Calu3 (cell line): ENCODE data around the gene TPRG1. TPM values are rescaled to one million over a fixed set of nuclear protein-coding genes. Genes with fewer than 3 reads are reported as not detected.

ENCODE experiments used
- BruUV-seq: library from RNA; stranded (reverse); fragments of 400-500 nt; replicated peaks from 2 replicates; lab custom pipeline; 2021; lab: Mats Ljungman, UMichigan
- CTCF ChIA-PET: fragments of 300-600 bp; sonication (Branson Sonifier 250); formaldehyde crosslinking; loops from one replicate; lab custom pipeline; 2022; ENCODE audit warnings: antibody characterized with exemption; lab: Charles Lee
- DNase-seq: peaks from one replicate; pipeline ENCODE4 v3.0.0; 2022
- H3K27ac Mint-ChIP-seq: one replicate; pipeline ENCODE4 v1.8.0; 2022; ENCODE audit warnings: mixed read lengths; ENCODE audit not compliant: unreplicated experiment
- H3K27me3 Mint-ChIP-seq: one replicate; pipeline ENCODE4 v1.8.0; 2022; ENCODE audit warnings: mixed read lengths; ENCODE audit not compliant: unreplicated experiment
- H3K36me3 Mint-ChIP-seq: one replicate; pipeline ENCODE4 v1.8.0; 2022; ENCODE audit warnings: mild to moderate bottlenecking, moderate library complexity, mixed read lengths; ENCODE audit not compliant: insufficient read depth, unreplicated experiment
- H3K4me1 Mint-ChIP-seq: one replicate; pipeline ENCODE4 v1.8.0; 2022; ENCODE audit warnings: mild to moderate bottlenecking, low read depth, mixed read lengths; ENCODE audit not compliant: unreplicated experiment
- H3K4me3 Mint-ChIP-seq: one replicate; pipeline ENCODE4 v1.8.0; 2022; ENCODE audit warnings: mild to moderate bottlenecking, low read depth, moderate library complexity, mixed read lengths; ENCODE audit not compliant: unreplicated experiment
- H3K9me3 Mint-ChIP-seq: one replicate; pipeline ENCODE4 v1.8.0; 2022; ENCODE audit warnings: low read depth, mixed read lengths; ENCODE audit not compliant: unreplicated experiment
- intact Hi-C: fragments of 100-400 bp; cut with micrococcal nuclease; formaldehyde crosslinking; loops from one replicate; pipeline ENCODE4 v1.10.0; 2022; ENCODE audit not compliant: unreplicated experiment
- total RNA-seq: library from RNA; stranded (reverse); gene quantifications from 2 replicates; pipeline ENCODE4 v1.2.3, GENCODE V29; 2022
- TF ChIP-seq, protein P1 (sequence below): fragments of 200-600 bp; IDR thresholded peaks from one replicate; pipeline ENCODE4 v1.8.0; 2022; ENCODE audit warnings: antibody characterized with exemption; ENCODE audit not compliant: unreplicated experiment

Gene TPRG1
- total RNA-seq, 1 experiment from 2014 or later: 1.2 TPM

DNA sequence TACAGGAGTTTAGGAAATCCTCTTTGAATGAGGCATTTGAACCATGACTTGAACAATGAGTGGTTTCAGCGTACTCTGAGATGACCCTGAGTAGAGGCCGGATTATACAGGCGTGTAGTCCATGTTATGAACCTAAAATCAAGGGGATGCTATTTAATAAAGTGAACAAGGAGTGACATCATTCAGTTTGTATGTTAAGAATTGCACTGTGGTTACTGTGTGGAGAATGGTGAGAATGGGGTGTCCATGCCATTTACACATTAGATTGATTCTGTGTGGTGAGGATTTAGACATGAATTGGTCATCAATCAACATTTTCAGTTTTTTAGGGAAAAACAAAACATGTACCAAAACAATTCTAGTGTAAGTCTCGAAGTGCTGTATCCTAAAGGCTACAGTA lies 65.8 kb downstream of the TPRG1 start:
- Mint-ChIP-seq H3K9me3 (peaks cover 2% of the 10 kb centered on the region), H3K4me1 (peaks cover 11% of the 10 kb centered on the region), H3K27me3 (no peaks in the 10 kb centered on the region), H3K27ac (no peak overlapping the region), H3K36me3 (no peaks in the 10 kb centered on the region), H3K4me3 (no peak overlapping the region)
- CTCF ChIA-PET: no interaction called here
- no TSS peak for BruUV-seq
- no peak for DNase-seq
- intact Hi-C loops: no loop called here
- TF ChIP-seq, protein P1, sequence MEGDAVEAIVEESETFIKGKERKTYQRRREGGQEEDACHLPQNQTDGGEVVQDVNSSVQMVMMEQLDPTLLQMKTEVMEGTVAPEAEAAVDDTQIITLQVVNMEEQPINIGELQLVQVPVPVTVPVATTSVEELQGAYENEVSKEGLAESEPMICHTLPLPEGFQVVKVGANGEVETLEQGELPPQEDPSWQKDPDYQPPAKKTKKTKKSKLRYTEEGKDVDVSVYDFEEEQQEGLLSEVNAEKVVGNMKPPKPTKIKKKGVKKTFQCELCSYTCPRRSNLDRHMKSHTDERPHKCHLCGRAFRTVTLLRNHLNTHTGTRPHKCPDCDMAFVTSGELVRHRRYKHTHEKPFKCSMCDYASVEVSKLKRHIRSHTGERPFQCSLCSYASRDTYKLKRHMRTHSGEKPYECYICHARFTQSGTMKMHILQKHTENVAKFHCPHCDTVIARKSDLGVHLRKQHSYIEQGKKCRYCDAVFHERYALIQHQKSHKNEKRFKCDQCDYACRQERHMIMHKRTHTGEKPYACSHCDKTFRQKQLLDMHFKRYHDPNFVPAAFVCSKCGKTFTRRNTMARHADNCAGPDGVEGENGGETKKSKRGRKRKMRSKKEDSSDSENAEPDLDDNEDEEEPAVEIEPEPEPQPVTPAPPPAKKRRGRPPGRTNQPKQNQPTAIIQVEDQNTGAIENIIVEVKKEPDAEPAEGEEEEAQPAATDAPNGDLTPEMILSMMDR: no peak

DNA sequence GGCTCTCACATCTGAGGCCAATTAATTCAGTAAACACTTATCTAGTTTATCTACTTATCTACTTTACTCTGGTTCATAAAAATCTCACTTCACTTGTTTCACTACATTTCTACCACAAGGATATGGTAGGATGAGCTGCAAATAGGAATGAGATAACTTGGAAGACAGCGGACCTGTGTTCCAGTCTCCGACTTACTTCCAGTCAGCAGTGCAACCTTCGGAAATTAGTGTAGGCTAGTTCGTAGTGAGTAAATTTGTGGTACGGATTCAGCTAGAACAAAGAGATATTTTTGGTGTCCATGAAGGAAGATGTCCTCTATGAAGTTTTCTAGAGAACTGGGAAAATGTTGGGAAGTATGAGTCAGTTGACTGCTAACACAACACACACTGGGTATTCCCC lies 66.3 kb downstream of the TPRG1 start:
- no peak for DNase-seq
- no peaks in the 10 kb centered on the region for H3K36me3 Mint-ChIP-seq
- TF ChIP-seq, protein P1: no peak
- peaks cover 5% of the 10 kb centered on the region for H3K4me1 Mint-ChIP-seq
- no peak overlapping the region for H3K4me3 Mint-ChIP-seq
- CTCF ChIA-PET: no interaction called here
- BruUV-seq: no TSS peak
- H3K27me3 Mint-ChIP-seq: no peaks in the 10 kb centered on the region
- intact Hi-C loops: no loop called here
- H3K27ac Mint-ChIP-seq: no peak overlapping the region
- peaks cover 2% of the 10 kb centered on the region for H3K9me3 Mint-ChIP-seq

DNA sequence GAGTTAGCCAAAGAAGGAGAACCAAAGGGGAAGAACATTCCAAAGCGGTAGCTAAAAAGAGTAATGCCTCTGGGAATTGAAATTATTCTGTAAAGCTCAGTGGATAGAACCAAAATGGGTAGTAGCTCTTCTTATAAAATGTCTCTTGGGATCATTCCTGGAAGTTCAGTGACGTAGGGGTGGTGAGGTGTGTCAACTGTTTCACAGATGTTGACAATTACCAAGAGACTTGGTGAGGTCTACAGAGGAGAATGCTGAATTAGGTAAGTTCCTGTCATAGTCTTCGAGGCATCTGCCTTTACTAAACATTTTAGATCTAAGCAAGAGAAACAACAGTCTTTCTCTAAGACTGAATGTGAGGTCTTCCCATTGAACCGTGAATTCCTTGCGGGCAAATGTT lies 67.8 kb downstream of the TPRG1 start:
- BruUV-seq: no TSS peak
- Mint-ChIP-seq H3K4me1 (no peaks in the 10 kb centered on the region), H3K27me3 (no peaks in the 10 kb centered on the region), H3K9me3 (peaks cover 2% of the 10 kb centered on the region), H3K36me3 (no peaks in the 10 kb centered on the region), H3K4me3 (no peak overlapping the region), H3K27ac (no peak overlapping the region)
- CTCF ChIA-PET: no interaction called here
- TF ChIP-seq, protein P1: no peak
- no peak for DNase-seq
- intact Hi-C loops: no loop called here

DNA sequence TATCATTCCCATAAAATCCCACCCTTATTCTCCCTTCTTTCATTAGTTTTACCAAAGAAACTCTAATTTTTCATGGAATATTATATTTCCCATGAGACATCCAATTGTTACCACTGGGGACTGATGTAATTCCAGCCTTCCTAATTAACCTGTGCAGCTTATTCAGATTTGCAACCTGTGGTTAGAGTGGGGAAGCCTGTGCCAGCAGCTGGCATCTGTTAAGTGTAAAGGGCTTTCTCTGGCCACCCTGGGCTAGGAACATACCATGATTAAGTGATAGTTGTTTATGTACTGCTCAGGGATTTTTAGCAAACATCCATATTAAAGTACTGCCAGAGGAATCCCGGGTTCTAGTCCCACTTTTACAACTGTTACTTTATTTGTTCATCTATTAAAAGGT lies 78.2 kb downstream of the TPRG1 start:
- Mint-ChIP-seq H3K27me3 (no peaks in the 10 kb centered on the region), H3K36me3 (no peaks in the 10 kb centered on the region), H3K4me3 (no peak overlapping the region), H3K9me3 (peaks cover 4% of the 10 kb centered on the region), H3K4me1 (no peaks in the 10 kb centered on the region), H3K27ac (no peak overlapping the region)
- CTCF ChIA-PET: interaction anchor here (0.6 kb wide), 1 partner anchor 1203 kb away, joined by 3 read pairs; no protein-coding TSS in a partner anchor
- BruUV-seq: no TSS peak
- intact Hi-C loops: no loop called here
- TF ChIP-seq, protein P1: no peak
- DNase-seq: no peak
